GM19328 (cell line): Measurements from ENCODE around the gene CNTNAP2.

ENCODE experiments used
- ATAC-seq: cut with Tn5 transposase; IDR thresholded peaks from one replicate; pipeline ENCODE4 v1.9.1; 2021; ENCODE audit warnings: mild to moderate bottlenecking, moderate library complexity; ENCODE audit not compliant: unreplicated experiment

The CNTNAP2 gene

DNA sequence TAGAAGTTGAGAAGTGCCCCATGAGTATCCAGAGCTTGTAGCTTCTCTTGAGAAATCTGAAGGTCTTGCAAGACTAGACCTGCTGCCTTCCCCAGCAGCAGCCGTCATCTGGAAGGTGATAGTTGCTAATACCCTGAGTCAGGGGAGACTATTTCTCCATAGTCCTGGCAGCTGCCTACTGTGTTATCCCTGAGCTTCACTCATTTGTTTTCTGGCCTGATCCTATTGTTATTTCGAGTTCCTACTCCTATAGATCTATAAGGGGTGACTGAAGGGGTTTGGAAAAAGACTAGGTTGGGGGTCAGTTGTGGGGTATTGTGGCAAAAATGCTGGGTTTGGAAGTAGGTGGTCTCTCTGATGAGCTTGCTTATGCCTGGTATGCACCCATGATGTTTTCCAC is 297.8 kb downstream of the CNTNAP2 start:
- ATAC-seq, result no peak

DNA sequence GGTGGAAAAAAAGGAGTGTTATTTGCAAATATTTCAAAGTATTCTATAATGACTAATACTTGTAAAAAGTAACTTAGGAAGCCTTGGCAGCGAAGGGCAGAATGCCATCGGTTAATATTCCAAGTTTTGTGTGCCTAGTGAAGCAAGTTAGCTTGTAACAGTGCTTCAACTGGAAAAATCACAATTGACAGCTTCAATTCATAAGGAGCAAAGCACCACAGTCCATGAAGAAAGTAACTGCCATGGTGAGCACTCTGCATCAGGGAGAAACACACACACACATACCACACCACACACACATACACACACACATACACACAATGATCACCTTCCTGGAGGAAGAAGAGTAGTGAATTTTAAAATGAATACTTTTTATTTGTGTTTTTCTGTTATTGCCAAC is 298.3 kb downstream of the CNTNAP2 start:
- ATAC-seq, result no peak

DNA sequence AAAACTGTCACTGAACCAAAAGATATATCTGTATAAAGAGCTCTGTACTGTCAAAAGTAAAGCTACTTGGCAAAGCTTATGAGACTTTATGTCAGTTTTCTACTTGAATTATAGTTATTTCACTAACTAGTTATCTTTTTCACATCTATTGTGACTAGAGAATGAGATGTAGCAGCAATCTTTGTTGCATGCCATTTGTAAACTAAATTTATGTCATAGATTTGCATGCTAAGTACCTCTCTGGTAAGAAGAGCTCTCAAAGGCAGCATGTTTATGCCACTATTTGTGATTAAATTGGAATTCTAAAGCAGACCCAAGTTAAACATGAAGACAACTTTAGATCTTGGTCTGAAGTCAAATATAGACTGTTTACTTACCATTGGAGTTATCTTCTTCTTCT is 300.6 kb downstream of the CNTNAP2 start:
- no peak for ATAC-seq

DNA sequence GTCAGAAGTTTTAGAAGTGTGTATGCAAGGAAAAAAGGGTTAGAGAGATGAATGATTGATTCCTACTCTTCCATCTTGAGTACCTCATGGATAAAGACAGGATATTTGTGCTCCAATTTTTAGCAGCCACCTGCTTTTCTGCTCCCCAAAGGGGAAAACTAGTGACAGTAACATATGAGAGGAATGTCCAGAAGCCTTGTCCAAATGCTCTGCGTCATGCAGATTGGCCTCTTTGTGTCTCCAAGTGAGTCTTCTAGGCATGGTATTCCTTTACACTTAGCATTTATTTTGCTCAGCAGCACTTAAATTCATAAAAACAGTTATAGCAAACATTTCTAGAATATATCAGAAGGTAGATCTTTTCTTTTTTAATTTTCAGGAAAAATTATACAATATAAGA is 306.8 kb downstream of the CNTNAP2 start:
- no peak for ATAC-seq

DNA sequence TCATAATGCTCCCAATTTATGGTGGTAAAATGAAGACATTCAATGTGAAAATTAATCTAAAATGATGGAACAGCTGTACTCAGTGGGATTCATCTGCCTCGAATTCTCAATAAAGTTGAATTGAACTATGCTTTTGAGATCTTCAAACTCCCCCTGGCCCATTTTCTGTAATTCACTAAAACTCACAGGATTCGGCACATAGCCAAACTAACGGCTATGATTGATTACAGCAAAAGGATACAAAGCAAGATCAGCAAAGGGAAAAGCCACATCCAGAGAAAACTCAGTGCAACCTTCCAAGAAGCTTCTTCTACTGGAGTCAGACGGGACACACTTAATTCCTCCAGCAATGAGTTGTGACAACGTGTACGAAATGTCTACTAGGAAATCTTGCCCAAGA is 307.5 kb downstream of the CNTNAP2 start:
- no peak for ATAC-seq

DNA sequence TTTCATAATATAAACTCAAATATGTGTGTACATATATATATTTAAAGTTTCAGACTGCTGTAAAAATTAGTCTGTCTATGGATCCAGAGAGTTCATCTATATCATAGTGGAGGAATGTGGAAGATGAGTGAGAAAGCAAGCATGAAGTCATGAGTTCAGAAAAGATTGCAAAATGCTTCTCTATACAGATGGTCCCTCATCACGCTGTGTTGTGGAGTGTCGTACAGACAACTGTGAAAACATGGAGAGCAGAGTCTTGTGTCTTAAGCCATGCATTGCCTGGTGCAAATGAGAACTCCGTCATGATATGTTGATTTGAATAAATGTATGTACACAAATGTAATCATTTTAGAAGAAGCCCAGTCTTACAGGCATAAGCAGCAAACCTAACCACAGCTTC is 316.9 kb downstream of the CNTNAP2 start:
- ATAC-seq, result no peak

DNA sequence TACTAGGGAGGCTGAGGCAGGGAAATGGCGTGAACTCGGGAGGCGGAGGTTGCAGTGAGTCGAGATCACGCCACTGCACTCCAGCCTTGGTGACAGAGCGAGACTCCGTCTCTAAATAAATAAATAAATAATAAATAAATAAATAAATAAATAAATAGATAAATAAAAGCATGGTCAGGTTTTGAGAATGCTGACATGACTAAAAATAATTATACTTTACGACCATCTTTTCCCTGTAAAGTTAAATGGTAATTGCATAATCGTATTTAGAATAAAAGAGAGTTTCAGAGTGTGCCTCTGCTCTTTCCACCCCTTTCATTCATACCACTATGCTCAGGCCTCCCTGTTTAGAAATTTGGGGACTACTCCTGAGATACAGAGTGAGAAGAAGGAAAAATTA is 326.5 kb downstream of the CNTNAP2 start:
- ATAC-seq, result no peak

DNA sequence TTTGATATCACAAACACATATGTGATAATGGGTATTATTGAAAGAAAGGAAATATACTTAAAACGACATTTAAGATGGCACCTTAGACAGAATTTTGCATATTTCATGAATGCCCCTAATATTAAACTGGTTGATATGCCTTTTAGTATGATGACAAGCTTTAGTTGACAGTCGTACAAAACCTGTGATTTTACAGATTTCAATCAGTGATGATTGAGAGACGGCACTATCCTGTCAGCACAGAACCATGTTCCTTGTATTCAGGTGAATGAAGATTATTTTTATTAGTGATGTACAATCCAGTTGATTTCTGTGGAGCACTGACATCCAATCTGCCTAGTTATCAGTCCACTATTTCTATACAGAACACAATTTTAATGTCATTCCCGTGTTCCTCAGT is 333.0 kb downstream of the CNTNAP2 start:
- no peak for ATAC-seq

DNA sequence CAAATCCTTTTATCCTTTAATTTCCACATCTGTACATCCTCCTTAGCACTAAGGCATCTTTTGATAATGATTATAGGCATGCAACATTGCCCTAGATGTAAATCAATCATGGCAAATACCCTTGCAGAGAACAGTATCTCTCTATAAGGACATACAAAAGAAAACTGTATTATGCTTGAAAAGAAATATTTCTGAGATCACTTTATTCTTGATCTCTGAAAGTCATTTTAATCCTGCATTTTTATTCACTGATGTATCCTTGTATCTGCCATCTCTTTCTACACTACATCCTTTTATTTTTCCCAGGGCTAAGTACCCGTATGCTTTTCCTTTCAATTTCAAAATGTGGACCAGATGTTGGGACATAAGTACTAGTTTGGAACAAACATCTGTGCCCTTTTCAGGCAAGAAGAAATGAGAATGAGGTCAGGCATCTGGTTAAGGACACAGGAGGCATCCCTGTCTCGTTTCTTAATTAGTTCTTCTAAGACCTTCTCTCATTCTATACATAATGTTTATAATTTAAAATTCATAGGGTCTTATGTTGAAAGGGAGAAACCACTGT is 338.6 kb downstream of the CNTNAP2 start:
- ATAC-seq, result no peak

DNA sequence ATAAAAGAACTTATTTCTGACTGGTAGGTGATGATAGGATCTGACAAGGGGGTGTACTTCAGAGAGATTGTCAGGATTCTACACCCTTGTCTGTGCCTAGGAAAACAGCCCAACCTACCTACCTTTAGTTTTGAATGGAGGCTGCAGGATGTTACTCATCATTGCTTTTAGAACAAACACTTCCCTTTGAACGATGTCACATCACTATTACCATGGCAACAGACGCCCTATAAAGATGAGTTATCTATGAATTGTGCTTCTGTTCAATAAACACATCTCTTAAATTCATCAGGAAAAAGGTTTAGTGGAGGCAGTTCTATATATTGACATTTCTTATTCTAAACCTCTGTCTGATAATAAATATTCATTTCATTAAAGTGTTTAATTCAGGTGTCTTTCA is 362.4 kb downstream of the CNTNAP2 start:
- no peak for ATAC-seq

DNA sequence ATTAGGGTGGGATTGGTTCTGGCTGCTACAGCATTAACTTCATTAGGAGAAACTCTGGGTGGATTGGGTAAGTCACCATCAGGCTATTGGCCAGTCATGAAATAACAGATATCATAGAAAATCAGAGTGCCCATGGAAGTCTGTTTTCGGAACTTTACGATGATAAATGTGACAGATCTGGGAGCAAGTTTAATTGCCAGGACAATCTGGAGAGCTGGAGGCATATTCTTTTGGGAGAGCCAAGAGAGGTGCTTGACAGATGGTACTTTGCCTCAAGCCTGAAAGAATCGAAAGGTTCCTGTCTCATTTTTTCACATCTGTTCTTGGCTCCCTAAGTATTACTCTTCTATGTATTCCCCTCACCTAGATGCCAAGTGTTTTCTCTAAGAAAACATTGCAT is 369.9 kb downstream of the CNTNAP2 start:
- ATAC-seq, result no peak

DNA sequence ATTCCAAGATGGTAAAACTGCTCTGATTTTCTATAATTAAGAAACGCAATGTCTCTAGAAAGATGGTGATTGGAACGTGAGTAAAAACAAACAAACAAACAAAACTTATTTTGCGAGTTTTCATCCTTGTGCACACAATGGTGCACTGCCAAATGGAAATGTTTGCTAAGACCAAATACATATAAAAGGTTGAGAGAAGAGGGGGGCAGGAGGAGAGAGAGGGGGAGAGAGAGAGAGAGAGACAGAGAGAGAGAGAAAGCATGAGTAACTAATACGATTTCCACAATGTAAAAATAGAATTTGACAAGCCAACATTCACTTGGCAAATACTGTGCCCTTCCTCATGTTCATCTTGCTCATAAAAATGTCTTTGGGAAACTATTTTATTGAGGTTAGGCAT is 375.4 kb downstream of the CNTNAP2 start:
- no peak for ATAC-seq

DNA sequence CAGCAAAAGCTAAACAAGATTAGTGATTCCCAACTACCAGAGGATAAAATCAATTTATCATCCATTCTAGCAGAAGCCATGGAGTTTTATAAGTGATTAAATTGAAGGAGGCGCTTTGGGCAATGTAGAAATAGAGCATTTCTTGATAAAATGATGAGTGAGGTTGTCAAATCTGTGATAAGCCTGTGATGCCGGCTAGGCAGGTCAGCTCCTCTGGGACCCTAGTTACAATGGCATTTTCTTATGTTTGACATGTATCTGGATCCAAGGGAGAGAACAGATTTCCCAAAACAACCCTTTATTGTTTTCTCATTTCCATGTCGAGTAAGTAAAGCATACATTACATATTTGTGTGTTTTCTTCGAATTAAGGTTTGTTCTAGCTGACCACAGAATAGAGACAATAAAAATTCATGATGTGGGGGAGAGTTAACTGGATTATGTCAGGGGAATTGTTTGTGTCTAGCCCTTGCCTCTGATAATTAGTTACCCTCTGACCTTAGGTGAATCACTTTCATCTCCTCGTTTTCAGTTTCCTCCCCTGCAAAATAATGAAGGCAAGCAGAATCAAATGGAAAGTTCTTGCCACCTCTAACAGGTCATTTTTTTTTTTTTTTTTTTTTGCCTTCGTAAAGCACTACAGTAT is 378.5 kb downstream of the CNTNAP2 start:
- no peak for ATAC-seq

DNA sequence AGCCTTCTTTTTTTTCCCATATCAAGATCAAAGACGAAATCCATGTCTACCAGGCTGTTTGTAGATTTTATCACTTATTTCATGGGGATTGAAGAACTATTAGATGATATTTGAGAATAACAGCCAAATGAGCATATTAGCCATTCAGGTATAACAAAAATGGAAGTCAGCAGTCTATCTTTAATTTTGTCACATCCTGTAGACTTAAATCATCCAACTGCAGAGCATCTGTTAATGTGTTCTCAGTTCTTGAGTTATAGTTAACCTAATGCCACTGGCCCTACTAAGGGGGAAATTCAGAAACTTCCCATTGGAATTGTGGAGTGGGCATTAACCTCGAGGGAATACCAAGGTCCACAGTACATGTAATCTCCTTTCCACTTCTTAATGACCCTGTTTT is 380.1 kb downstream of the CNTNAP2 start:
- no peak for ATAC-seq

DNA sequence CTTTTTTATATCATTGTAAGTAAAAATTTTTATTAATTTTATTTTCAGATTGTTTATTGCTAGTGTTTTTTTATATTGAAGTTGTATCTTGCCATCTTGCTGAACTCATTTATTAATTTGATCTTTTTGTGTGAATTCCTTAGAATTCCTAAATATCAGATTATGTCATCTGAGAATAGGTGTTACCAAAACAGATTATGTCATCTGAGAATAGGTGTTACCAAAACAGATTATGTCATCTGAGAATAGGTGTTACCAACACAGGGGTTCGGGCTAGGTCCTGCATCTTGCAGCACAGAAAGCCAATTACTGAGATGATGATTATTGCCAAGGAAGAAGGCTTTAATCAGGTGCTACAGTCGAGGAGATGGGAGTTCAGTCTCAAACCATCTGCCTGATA is 383.4 kb downstream of the CNTNAP2 start:
- ATAC-seq, result no peak

DNA sequence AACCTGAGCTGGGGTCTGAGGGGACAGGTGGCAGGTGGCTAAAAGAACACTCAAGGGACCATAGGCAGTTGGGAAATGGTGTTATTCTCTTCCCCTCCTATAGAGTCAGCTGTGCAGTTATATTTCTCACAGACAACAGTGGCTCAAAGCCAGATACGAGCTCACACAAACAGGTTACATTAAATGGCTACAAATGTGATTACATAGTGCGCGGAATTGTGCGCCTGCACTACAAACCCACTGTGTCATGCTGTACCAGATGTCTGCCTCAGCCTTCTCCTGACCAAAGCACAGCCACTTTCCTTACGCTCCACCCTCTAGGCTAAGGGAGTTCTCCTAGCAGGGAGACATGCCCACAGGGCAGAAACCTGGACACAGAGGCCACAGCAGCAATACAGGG is 387.2 kb downstream of the CNTNAP2 start:
- no peak for ATAC-seq

DNA sequence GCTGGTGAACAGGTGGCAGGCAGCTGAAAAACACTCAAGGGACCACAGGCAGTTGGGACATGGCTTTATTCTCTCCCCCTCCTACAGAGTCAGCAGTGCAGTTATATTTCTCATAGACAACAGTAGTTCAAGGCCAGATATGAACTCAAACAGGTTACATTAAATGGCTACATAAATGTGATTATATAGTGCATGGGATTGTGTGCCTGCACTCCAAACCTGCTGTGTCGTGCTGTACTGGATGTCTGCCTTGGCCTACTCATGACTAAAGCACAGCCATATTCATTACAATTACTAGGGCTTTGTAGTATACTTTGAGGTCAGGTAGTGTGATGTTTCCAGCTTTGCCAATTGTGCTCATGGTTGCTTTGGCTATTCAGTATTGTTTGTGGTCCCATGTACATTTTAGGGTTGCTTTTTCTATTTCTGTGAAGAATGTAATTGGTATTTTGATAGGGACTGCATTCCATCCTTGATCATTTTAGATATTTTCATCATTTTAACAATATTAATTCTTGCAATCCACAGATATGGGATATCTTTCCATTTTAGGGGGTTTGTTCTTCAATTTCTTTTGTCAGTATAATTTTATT is 393.6 kb downstream of the CNTNAP2 start:
- ATAC-seq, result no peak

DNA sequence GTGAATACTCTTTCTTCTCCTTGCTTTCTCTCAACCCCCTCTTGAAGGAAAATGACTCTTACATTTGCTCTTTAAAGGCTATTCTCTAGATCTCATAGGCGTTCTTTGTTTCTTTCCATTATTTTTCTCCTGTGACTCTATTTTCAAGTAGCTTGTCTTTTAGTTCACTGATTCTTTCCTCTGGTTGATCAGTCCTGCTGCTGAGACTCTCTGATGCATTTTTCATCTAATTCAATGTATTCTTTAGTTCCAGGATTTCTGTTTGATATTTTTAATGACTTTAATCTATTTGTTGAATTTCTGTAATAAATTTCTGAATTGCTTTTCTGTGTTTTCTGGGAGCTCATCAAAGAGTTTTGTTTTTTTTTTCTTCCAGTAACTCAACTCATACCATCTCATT is 397.7 kb downstream of the CNTNAP2 start:
- ATAC-seq, result no peak

DNA sequence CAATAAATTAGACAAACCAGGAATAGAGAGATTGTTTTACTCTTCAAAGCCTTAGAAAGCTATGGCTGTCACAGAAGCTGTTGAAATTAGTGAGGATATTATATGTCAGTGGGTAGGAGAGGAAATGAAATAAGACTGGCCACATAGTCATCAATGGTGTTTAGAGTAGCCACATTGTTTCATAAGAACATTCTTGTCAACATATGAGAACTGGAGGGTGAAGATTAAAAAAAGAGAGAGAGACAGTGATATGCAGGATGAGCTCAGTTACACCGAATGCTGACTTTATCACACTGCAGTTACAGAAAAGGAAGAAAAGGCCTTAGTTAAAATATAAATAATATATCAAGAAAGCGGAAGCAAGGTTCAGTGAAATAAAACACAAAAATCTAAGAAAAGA is 412.0 kb downstream of the CNTNAP2 start:
- no peak for ATAC-seq

DNA sequence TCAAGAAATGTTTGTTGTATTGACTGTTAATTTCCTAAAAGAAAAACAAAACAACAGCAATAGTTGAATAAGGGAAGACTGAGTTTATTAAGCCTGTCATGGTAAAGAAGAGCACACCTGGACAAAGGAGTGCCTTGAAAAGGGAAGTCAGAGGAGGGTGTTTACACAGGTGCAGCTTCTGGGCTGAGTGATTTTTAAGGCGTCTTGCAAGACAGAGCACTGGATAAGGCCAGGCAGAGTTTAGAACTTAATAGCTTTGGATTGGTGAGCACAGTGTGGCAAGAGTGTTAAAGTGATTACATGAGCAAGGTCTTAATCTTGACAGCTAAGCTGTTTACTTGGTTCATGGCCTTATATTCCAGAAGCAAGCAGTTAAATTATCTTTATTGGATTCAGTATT is 423.2 kb downstream of the CNTNAP2 start:
- no peak for ATAC-seq

DNA sequence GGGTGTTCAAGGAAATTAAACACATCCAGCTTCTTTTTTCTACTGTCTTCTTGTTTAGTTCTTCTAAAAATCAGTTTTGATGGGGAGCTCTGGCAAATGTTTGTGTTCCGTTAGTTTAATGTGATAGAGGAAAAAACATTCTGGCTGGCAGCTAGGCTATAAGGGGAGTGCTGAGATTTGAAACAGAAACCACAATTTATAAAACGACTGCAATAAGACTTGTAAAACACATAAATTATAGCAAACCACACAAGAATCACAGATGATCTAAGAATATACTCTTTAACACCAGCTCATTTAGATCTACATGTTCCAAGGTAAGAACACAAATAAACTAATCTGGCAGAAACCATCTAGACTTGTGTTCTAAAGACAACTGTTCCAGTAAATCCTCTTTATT is 425.5 kb downstream of the CNTNAP2 start:
- no peak for ATAC-seq

DNA sequence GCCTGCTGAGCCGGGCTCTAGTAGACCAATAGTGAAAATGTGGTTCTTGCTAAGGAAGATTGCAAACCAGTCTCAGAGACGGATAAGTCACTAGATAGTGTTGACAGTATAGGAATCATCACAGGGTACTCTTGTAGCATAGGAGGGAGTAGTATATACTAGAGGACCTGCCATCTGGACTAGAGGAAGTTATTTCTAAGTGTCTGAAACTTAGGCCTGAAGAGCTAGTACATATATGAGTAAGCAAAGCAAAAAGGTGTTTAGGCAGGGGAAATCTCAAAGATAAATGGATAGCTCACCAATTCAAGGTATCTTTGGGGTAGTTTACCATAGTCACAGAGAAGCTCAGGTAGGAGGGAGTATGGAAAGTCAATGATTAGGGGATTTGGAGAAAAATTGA is 428.1 kb downstream of the CNTNAP2 start:
- ATAC-seq, result no peak

DNA sequence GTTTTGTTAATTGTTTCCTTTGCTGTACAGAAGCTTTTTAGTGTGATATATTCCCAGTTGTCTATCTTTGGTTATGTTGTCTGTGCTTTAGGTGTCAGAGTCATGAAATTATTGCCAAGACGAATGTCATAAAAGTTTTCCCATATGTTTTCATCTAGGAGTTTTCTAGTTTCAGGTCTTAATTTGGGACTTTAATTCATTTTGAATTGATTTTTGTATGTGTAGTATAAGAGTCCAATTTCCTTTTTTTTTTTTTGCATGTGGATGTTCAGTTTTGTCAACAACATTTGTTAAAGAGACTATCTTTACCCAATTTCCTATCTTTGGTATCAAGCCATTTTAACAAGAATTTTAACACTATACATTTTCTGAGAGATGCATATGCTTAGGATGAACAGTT is 432.2 kb downstream of the CNTNAP2 start:
- no peak for ATAC-seq
